Peyer's patch (tissue), 4 donors: ENCODE results near the gene UBE4A.

ENCODE experiments used
- POLR2A ChIP-seq, 2 donors: fragments of 450-650 bp; IDR thresholded peaks; one replicate each; pipeline ENCODE4 v1.5.1; 2017; ENCODE audit warnings: antibody characterized with exemption in 2 of 2, mild to moderate bottlenecking in 2 of 2, moderate library complexity in 2 of 2
- TF ChIP-seq, protein P1 (sequence below), 6 experiments: fragments of 450-650 bp in 4 of 6; fragments of 200-600 bp in 2 of 6; sonication (generic) in 1 of 6; IDR thresholded peaks; one replicate each; pipeline ENCODE4 v1.5.1; 2017 to 2019; ENCODE audit warnings: antibody characterized with exemption in 6 of 6, mild to moderate bottlenecking in 3 of 6, moderate library complexity in 1 of 6

- TF ChIP-seq, protein P1, sequence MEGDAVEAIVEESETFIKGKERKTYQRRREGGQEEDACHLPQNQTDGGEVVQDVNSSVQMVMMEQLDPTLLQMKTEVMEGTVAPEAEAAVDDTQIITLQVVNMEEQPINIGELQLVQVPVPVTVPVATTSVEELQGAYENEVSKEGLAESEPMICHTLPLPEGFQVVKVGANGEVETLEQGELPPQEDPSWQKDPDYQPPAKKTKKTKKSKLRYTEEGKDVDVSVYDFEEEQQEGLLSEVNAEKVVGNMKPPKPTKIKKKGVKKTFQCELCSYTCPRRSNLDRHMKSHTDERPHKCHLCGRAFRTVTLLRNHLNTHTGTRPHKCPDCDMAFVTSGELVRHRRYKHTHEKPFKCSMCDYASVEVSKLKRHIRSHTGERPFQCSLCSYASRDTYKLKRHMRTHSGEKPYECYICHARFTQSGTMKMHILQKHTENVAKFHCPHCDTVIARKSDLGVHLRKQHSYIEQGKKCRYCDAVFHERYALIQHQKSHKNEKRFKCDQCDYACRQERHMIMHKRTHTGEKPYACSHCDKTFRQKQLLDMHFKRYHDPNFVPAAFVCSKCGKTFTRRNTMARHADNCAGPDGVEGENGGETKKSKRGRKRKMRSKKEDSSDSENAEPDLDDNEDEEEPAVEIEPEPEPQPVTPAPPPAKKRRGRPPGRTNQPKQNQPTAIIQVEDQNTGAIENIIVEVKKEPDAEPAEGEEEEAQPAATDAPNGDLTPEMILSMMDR (IDR thresholded peaks at IDR 0.05): no peak
- TF ChIP-seq POLR2A (IDR thresholded peaks at IDR 0.05): no peak
Measured at GRCh38 chr11:118334745-118335144, 24.7 kb upstream of the UBE4A start.
